C4-2B (cell line): ENCODE results near the gene PLEKHG4.

Source experiments
- CTCF ChIP-seq: fragments of 450-650 bp; conservative IDR thresholded peaks from 2 replicates; pipeline ENCODE4 v1.5.1; 2017; ENCODE audit warnings: mild to moderate bottlenecking
- ZFX ChIP-seq: fragments of 450-650 bp; IDR thresholded peaks from 2 replicates; pipeline ENCODE4 v1.6.1; 2017

GRCh38 chr16:67246756-67247191 lies 32.6 kb upstream of the PLEKHG4 start:
- TF ChIP-seq CTCF (peak; percentile 39), ZFX (no peak)
